ENCODE results near the gene PROSER2. TPM values are rescaled to one million over a fixed set of nuclear protein-coding genes. Genes with fewer than 3 reads are reported as not detected.

Gene PROSER2
- total and polyA plus RNA-seq, 2 of the 13 experiments (the other 11 are each of a cell fraction or from before 2014, with no cell fraction given) = 6.9 to 7.7 TPM

DNA sequence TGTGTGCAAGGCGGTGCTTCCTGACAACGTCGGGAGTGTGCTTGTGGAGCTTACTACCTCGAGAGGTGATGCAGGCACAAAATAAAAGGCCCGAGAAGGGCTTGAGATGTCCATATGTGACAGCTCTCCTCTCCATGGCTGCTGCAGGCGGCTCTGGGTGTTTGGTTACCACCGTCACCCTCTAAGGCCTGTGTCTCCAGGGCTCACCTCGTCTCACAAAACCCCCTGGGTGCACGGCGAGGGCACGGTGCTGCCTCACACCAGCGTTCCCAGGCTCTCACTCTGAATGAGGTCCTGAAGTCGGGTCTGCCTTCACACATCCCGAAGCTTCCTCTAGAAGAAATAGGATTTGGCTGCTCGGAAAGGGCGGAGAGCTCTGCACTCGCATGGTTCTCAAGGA lies 32.9 kb downstream of the PROSER2 start (continued):
- TF ChIP-seq, protein P1, sequence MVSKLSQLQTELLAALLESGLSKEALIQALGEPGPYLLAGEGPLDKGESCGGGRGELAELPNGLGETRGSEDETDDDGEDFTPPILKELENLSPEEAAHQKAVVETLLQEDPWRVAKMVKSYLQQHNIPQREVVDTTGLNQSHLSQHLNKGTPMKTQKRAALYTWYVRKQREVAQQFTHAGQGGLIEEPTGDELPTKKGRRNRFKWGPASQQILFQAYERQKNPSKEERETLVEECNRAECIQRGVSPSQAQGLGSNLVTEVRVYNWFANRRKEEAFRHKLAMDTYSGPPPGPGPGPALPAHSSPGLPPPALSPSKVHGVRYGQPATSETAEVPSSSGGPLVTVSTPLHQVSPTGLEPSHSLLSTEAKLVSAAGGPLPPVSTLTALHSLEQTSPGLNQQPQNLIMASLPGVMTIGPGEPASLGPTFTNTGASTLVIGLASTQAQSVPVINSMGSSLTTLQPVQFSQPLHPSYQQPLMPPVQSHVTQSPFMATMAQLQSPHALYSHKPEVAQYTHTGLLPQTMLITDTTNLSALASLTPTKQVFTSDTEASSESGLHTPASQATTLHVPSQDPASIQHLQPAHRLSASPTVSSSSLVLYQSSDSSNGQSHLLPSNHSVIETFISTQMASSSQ (IDR thresholded peaks at IDR 0.05; ENCODE audit: low read depth) = no peak
- TF ChIP-seq, protein P1 (CRISPR knock-in tag; IDR thresholded peaks at IDR 0.05; ENCODE audit: borderline replicate concordance) = no peak
- TF ChIP-seq TEAD3 (CRISPR knock-in tag; optimal IDR thresholded peaks at IDR 0.05; ENCODE audit: borderline replicate concordance) = no peak

DNA sequence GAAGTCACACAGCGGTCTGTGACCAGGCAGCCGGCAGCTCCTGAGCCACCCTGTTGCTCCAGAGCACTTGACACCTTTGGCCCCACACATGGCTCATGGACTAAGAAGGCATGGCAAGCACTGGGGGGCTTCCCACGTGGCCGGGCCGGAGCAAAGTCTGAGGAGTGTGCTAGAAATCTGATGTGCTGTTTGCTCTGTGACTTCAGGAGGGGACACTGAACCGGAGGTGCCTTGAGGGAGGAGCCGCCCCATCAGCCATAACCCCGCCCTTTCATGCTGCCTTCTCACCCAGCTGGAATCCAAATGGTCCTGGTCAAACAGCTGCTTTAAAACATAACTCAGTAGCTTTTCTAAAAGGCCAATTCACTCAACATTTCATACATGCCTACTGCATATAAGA lies 33.5 kb downstream of the PROSER2 start:
- ChIA-PET CTCF (ENCODE audit: low intra/inter-chr PET ratio, low total read pairs) (no interaction called here), POLR2A (no interaction called here)
- no peak for TF ChIP-seq MED13 (CRISPR knock-in tag; IDR thresholded peaks at IDR 0.05)
- TF ChIP-seq SSRP1 (CRISPR knock-in tag; IDR thresholded peaks at IDR 0.05) = no peak
- no peak for TF ChIP-seq ZNF180 (CRISPR knock-in tag; IDR thresholded peaks at IDR 0.05; ENCODE audit: borderline replicate concordance, low read depth)
- Histone ChIP-seq H3K9ac (ENCODE audit: insufficient read depth, low read depth, low read length) (no peak overlapping the region), H4K20me1 (ENCODE audit: insufficient read depth, low read length) (no peaks in the 10 kb centered on the region), H3K4me3 (replicated peaks in 1 of 3; ENCODE audit: insufficient read depth in 1 of 3, low read depth in 2 of 3, low read length in 3 of 3) (no peak overlapping the region), H2AFZ (ENCODE audit: low read length) (no peak overlapping the region), H3K27me3 (ENCODE audit: control insufficient read depth in 1 of 2, insufficient read depth in 2 of 2, low read length in 2 of 2) (no peaks in the 10 kb centered on the region), H3K4me1 (ENCODE audit: insufficient read depth, low read length) (no peaks in the 10 kb centered on the region), H3K4me2 (ENCODE audit: low read depth, low read length) (no peak overlapping the region), H3K79me2 (ENCODE audit: insufficient read depth, low read length) (peaks cover 2% of the 10 kb centered on the region), H3K27ac (ENCODE audit: extremely low read length, insufficient read depth, low read length) (no peak overlapping the region), H3K36me3 (replicated peaks in 1 of 2; ENCODE audit: control insufficient read depth in 1 of 2, insufficient read depth in 2 of 2, low read length in 2 of 2) (peaks cover 24 to 75% of the 10 kb centered on the region in 2 experiments), H3K9me3 (ENCODE audit: low read length) (no peaks in the 10 kb centered on the region)
- WGBS (ENCODE audit: low lambda C conversion rate) = 89% methylated on average over 6 of the region's 8 CpGs
- ATAC-seq = no peak
- in situ Hi-C loops (cut with HindIII; ENCODE audit: extremely low pct_ligation_motif_present, low pct_unique_long_range_greater_than_20kb) = no loop called here
- intact Hi-C loops (cut with micrococcal nuclease; ENCODE audit: unreplicated experiment) = no loop called here
- no peak for DNase-seq (ENCODE audit: low spot score)
- no peak for FAIRE-seq
- BruUV-seq (replicated peaks) = no TSS peak

All from HepG2 (cell line).